ENCODE measurements around the gene SPAG16.

The SPAG16 gene

DNA sequence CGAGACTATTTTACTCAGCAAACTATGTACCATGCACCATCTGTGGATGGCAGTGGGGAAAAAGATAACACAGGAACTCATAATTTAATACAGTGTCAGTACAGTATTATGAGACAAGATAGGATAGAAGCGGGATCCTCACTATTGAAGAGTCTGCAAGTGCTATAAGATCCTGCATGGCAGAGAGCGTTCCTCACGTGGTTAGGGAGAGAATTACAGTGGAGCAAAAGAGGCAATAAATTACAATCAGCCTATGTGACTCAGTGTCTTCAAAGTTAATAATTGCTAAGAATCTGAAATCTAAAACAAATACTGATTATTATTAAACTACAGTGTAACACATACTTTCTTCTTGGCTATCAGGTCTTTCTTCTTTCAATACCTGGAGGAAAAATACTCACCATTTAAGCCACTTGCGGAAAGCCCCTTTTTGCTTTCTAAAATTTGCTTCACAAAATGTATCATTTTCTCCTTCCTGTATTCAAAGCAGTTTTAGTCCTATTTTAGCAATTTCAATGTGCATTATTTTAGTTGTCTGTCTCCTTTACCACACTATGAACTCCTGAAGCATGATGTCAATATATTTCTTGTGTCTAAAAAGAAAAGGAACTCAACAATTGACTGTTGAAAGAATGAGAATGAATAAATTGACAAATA lies 342.9 kb downstream of the SPAG16 start:
- TF ChIP-seq, protein P1, sequence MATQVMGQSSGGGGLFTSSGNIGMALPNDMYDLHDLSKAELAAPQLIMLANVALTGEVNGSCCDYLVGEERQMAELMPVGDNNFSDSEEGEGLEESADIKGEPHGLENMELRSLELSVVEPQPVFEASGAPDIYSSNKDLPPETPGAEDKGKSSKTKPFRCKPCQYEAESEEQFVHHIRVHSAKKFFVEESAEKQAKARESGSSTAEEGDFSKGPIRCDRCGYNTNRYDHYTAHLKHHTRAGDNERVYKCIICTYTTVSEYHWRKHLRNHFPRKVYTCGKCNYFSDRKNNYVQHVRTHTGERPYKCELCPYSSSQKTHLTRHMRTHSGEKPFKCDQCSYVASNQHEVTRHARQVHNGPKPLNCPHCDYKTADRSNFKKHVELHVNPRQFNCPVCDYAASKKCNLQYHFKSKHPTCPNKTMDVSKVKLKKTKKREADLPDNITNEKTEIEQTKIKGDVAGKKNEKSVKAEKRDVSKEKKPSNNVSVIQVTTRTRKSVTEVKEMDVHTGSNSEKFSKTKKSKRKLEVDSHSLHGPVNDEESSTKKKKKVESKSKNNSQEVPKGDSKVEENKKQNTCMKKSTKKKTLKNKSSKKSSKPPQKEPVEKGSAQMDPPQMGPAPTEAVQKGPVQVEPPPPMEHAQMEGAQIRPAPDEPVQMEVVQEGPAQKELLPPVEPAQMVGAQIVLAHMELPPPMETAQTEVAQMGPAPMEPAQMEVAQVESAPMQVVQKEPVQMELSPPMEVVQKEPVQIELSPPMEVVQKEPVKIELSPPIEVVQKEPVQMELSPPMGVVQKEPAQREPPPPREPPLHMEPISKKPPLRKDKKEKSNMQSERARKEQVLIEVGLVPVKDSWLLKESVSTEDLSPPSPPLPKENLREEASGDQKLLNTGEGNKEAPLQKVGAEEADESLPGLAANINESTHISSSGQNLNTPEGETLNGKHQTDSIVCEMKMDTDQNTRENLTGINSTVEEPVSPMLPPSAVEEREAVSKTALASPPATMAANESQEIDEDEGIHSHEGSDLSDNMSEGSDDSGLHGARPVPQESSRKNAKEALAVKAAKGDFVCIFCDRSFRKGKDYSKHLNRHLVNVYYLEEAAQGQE (IDR thresholded peaks at IDR 0.05; ENCODE audit: insufficient read depth in 1 of 2, low read depth in 2 of 2, low read length in 2 of 2), result no peak
- TF ChIP-seq SIN3A (IDR thresholded peaks at IDR 0.05; ENCODE audit: borderline replicate concordance, insufficient read depth, low read length) (no peak), POLR2AphosphoS5 (IDR thresholded peaks at IDR 0.05; ENCODE audit: low read depth, low read length) (no peak), TAF1 (IDR thresholded peaks at IDR 0.05; ENCODE audit: borderline replicate concordance, insufficient read depth, low read length) (no peak), FOXP2 (optimal IDR thresholded peaks at IDR 0.05; ENCODE audit: borderline replicate concordance, extremely low read depth, extremely low read length, insufficient read depth) (no peak)

DNA sequence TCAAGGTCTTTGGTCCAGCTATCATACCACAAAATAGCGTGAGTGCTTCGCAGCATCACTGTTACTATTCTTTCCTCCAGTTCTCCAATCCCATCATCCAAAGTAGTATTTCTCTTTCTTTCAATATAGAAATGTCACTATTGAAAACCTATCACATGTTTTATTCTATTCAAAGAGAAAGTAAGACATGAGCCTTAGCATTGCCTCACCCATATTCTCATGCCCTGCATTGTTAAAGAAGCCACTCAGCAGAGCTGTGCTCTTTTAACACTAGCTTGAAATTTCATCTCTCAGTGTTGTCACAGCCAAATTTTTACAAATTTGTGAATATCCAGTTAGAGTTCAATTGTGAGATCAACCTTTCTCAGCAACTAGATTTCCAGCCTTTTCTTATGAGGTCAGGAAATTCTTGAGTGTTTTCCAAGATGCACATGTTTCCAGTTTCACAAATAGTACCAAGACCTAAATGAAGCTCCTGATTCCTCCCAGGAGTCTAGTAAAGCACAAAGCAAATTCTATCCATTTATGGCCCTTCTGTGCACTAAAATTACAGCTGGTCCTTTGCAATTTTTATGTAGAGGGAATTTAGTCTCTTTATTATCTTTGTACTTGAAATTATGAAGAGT lies 343.7 kb downstream of the SPAG16 start:
- no peak for TF ChIP-seq FOXP2 (optimal IDR thresholded peaks at IDR 0.05; ENCODE audit: borderline replicate concordance, extremely low read depth, extremely low read length, insufficient read depth)
- TF ChIP-seq TAF1 (IDR thresholded peaks at IDR 0.05; ENCODE audit: borderline replicate concordance, insufficient read depth, low read length), result no peak
- TF ChIP-seq, protein P1 (IDR thresholded peaks at IDR 0.05; ENCODE audit: insufficient read depth in 1 of 2, low read depth in 2 of 2, low read length in 2 of 2), result no peak
- no peak for TF ChIP-seq POLR2AphosphoS5 (IDR thresholded peaks at IDR 0.05; ENCODE audit: low read depth, low read length)
- no peak for TF ChIP-seq SIN3A (IDR thresholded peaks at IDR 0.05; ENCODE audit: borderline replicate concordance, insufficient read depth, low read length)

DNA sequence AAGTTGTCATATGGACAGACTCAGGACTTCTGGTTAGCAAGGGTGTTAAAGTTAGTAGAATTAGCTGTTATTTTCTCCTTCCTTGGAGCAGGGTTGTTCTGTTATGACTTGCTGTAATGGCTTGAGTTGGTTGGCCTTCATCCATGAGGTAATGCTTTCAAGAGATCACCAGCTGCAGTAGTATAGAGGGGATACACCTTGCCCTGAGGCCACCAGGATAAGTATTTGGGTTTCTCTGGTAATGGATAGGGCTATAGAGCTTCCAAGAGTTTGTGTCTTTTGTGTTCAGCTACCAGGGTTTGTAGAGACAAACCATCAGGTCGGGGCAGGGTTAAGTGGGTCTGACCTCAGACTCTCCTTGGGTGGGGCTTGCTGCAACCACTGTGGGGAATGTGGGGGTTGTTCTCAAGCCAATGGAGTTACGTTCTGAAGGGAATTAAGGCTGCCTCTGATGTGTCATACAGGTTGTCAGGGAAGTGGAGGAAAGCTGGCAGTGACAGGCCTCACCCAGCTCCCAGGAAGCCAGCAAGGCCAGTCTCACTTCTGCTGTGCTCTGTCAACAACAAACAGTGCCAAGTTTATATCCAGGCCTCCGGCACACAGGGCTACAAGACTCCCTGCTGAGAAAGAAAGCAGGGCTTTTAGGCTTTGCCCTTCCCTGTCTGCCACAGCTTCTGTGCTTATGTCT lies 356.6 kb downstream of the SPAG16 start:
- TF ChIP-seq SIN3A (IDR thresholded peaks at IDR 0.05; ENCODE audit: borderline replicate concordance, insufficient read depth, low read length) (no peak), TAF1 (IDR thresholded peaks at IDR 0.05; ENCODE audit: borderline replicate concordance, insufficient read depth, low read length) (no peak), FOXP2 (optimal IDR thresholded peaks at IDR 0.05; ENCODE audit: borderline replicate concordance, extremely low read depth, extremely low read length, insufficient read depth) (no peak), POLR2AphosphoS5 (IDR thresholded peaks at IDR 0.05; ENCODE audit: low read depth, low read length) (no peak)
- TF ChIP-seq, protein P1 (IDR thresholded peaks at IDR 0.05; ENCODE audit: insufficient read depth in 1 of 2, low read depth in 2 of 2, low read length in 2 of 2), result no peak

DNA sequence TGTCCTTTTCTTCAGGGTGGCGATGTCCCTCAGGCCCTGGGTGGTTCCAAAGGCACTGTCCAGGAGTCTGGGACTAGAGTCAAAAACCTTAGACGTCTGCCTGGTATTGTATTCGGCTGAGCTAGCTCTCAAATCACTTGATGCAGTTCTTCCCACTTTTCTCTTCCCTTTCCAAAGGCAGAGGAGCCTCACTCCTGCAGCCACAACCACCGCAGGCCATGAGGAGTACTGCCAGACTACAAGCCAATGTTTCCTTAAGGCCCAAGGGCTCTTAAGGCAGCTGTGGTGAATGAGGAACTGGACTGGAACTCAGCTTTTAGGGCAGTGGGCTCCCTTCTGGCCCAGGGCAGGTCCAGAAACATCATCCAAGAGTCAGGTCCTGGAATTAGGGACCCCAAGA lies 360.7 kb downstream of the SPAG16 start:
- no peak for TF ChIP-seq SIN3A (IDR thresholded peaks at IDR 0.05; ENCODE audit: borderline replicate concordance, insufficient read depth, low read length)
- TF ChIP-seq, protein P1 (IDR thresholded peaks at IDR 0.05; ENCODE audit: insufficient read depth in 1 of 2, low read depth in 2 of 2, low read length in 2 of 2), result no peak
- no peak for TF ChIP-seq POLR2AphosphoS5 (IDR thresholded peaks at IDR 0.05; ENCODE audit: low read depth, low read length)
- no peak for TF ChIP-seq TAF1 (IDR thresholded peaks at IDR 0.05; ENCODE audit: borderline replicate concordance, insufficient read depth, low read length)
- TF ChIP-seq FOXP2 (optimal IDR thresholded peaks at IDR 0.05; ENCODE audit: borderline replicate concordance, extremely low read depth, extremely low read length, insufficient read depth), result no peak
